HL-60/S4 (cell line): ENCODE measurements around the gene CCDC6.
"Not testable (repeated sequence)": the region's sequence is repeated elsewhere in the genome, so short reads cannot be mapped to it uniquely, and the experiment has no call there.

Source experiments
- in situ Hi-C: fragments of 300-500 bp; cut with MboI; formaldehyde crosslinking; loops from 2 replicates; pipeline ENCODE4 v1.14.3; 2022; ENCODE audit warnings: low sequenced_read_pairs

The CCDC6 gene

GRCh38 chr10:59819265-59819664, 87.1 kb downstream of the CCDC6 start:
- in situ Hi-C loops = loop anchor here (25.0 kb wide), 1 partner anchor 182 kb away; no protein-coding TSS in a partner anchor

GRCh38 chr10:59817773-59818172, 88.6 kb downstream of the CCDC6 start:
- in situ Hi-C loops = loop anchor here (25.0 kb wide), 1 partner anchor 180 kb away; no protein-coding TSS in a partner anchor

GRCh38 chr10:59814878-59815277, 91.5 kb downstream of the CCDC6 start:
- in situ Hi-C loops = loop anchor here (25.0 kb wide), 1 partner anchor 178 kb away; no protein-coding TSS in a partner anchor

GRCh38 chr10:59812519-59813122, 93.7 kb downstream of the CCDC6 start:
- in situ Hi-C loops = loop anchor here (25.0 kb wide), 1 partner anchor 175 kb away; no protein-coding TSS in a partner anchor

- in situ Hi-C loops = loop anchor here (25.0 kb wide), 1 partner anchor 172 kb away; no protein-coding TSS in a partner anchor
Observed at GRCh38 chr10:59809644-59809974, 96.7 kb downstream of the CCDC6 start.

GRCh38 chr10:59808896-59809643, 97.3 kb downstream of the CCDC6 start:
- in situ Hi-C loops = loop anchor here (25.0 kb wide), 1 partner anchor 172 kb away; no protein-coding TSS in a partner anchor

GRCh38 chr10:59807629-59808620, 98.4 kb downstream of the CCDC6 start:
- in situ Hi-C loops = loop anchor here (25.0 kb wide), 1 partner anchor 171 kb away; no protein-coding TSS in a partner anchor

- in situ Hi-C loops = loop anchor here (25.0 kb wide), 1 partner anchor 168 kb away; no protein-coding TSS in a partner anchor
Observed at GRCh38 chr10:59805014-59805413, 101.3 kb downstream of the CCDC6 start.

- in situ Hi-C loops = loop anchor here (25.0 kb wide), 1 partner anchor 167 kb away; no protein-coding TSS in a partner anchor
Observed at GRCh38 chr10:59804220-59804619, 102.1 kb downstream of the CCDC6 start.

GRCh38 chr10:59803714-59804113, 102.6 kb downstream of the CCDC6 start:
- in situ Hi-C loops = loop anchor here (25.0 kb wide), 1 partner anchor 166 kb away; no protein-coding TSS in a partner anchor

- in situ Hi-C loops = loop anchor here (25.0 kb wide), 1 partner anchor 164 kb away; no protein-coding TSS in a partner anchor
Observed at GRCh38 chr10:59801171-59801570, 105.2 kb downstream of the CCDC6 start.

- in situ Hi-C loops = no loop called here
Observed at GRCh38 chr10:59799421-59799820, 106.9 kb downstream of the CCDC6 start.

GRCh38 chr10:59793919-59794318, 112.4 kb downstream of the CCDC6 start:
- in situ Hi-C loops = no loop called here

- in situ Hi-C loops = no loop called here
Observed at GRCh38 chr10:59792812-59793211, 113.5 kb downstream of the CCDC6 start.

GRCh38 chr10:59791601-59792000, 114.8 kb downstream of the CCDC6 start:
- in situ Hi-C loops = no loop called here

GRCh38 chr10:59790080-59790479, 116.3 kb downstream of the CCDC6 start:
- in situ Hi-C loops = not testable (repeated sequence)

- in situ Hi-C loops = not testable (repeated sequence)
Observed at GRCh38 chr10:59788914-59789313, 117.4 kb downstream of the CCDC6 start.

GRCh38 chr10:59787032-59787431, 119.3 kb downstream of the CCDC6 start:
- in situ Hi-C loops = not testable (repeated sequence)

- in situ Hi-C loops = not testable (repeated sequence)
Observed at GRCh38 chr10:59785476-59785875, 120.9 kb downstream of the CCDC6 start.

- in situ Hi-C loops = no loop called here
Observed at GRCh38 chr10:59781511-59781910, 124.8 kb downstream of the CCDC6 start.
